Right renal pelvis (tissue), 4 donors: Measurements from ENCODE around the gene ZNF845. TPM values are rescaled to one million over a fixed set of nuclear protein-coding genes. Genes with fewer than 3 reads are reported as not detected.
A peak's percentile ranks its signal among the peaks of the same experiment; 100 is the strongest.
"Not testable (repeated sequence)": the region's sequence is repeated elsewhere in the genome, so short reads cannot be mapped to it uniquely, and the experiment has no call there.

Experiments
- DNase-seq, 4 donors: peaks; one replicate each; pipeline ENCODE4 v3.0.0-alpha.2; 2013; ENCODE audit warnings: low read depth in 4 of 4, low spot score in 3 of 4, missing footprints in 1 of 4
- polyA plus RNA-seq, 4 donors: library from polyadenylated mRNA; unstranded; fragments of 120-200 nt; gene quantifications; one replicate each; pipeline ENCODE4 v1.2.1, GENCODE V29; 2013; ENCODE audit not compliant: insufficient read length in 4 of 4

Gene ZNF845
- polyA plus RNA-seq: 10 to 100 TPM in 3 of 4 donors, 1 to 10 TPM in 1; 7.4 to 10.9 (median 10.3) TPM

DNA sequence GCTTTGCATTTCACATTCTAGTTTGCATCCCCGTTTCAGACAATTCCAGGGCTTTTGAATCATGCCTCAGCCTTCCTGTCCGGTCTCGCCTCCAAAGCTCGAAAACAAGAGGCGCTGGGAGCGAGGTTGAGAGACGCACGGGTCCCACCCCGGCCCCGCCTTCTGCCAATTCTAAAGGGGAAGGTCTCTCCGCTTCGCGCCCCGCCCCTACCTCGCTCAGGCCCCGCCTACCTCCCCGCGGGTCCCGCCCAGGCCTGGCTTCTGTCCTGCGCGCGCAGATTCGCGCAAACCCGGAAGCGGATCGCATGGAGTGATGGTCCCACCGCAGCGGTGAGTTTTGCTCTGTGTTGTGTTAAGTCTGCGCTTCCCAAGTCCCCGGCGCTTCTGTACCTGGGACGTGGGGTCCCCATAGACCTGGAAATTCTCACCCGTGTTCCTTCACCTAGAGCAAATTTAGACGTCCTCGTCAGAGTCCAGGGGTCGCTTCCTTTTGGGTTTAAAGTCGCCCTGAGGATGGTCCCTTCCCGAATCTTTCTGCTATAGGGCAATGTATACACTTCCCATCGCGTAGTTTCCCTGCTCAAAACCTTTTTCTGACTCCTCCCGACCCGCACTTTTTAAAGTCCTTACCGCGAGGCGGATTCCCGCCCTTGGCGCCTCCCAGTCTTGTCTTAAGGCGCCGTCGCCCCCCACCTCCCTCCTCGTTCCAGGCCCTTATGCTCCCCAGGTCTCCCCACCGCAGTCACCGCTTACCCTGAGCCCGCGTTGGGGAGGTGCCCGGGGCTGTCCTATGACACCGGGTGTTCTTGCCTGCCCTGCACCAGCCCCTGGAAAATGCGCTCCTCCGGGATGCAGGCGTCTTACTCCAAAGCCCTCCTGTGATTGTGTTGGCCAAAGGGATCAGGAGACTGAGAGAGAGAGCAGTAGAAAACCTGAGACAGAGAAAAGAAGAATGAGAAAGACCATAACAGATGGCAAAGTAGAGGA, at the start of gene ZNF845:
Gene ZNF845, plus strand, starts transcription at position 287 of the 987 bp plus-strand sequence. CDS start 7,559 bp downstream, outside the sequence.
- peak; percentile 77 to 86 (median 82) for DNase-seq

- DNase-seq: no peak
Measured at GRCh38 chr19:53285087-53285486, 48.5 kb upstream of the ZNF845 start.

GRCh38 chr19:53290758-53291549, 42.6 kb upstream of the ZNF845 start:
- no peak for DNase-seq

- DNase-seq: no peak
Measured at GRCh38 chr19:53294786-53295441, 38.6 kb upstream of the ZNF845 start.

DNA sequence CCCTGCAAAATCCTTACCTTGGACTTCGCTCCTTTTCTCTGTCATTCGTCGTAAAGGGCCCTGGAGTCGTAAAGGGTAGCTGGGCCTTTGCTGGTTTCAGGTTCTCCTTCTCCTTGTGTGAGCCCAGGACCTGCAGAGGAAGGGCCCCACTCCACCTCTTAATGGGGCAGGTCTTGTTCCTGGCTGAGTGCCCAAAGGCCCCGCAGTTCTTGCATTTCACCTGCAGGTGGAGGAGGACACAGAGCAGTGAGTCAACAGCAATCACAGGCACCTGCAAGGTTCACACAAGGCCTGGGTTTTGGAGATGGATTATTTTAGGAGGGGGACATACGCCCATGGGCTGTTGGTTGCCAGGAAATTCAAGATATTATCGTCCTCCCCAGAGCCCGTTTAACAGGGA, 32.2 kb upstream of the ZNF845 start:
- DNase-seq: not testable (repeated sequence)

DNA sequence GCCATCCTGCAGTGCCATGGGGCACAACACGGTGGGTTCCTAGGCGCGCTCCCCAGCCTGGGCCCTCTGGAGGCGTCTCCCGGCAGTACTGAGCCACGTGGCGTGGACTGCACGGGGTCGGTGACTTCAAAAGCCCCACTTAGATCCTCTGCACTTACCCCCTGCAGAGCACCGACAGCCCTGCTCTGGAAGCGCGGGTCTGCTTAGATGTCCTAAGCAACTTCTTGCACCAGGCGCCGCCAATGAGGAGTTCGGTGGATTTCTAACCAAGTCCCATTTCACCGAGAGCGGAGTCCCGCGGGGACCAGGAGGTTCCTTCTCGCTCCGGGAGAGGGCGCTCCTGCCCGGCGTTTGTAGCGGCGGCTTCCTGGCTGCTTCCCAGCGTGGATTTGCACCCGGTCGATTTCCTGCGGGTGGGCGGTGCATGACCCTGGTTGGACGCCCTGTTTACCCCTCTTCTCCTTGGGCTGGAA, 25.2 kb upstream of the ZNF845 start:
- peak in 2 of 4 donors; percentile 22 to 56 for DNase-seq

- no peak for DNase-seq
Measured at GRCh38 chr19:53311044-53311443, 22.5 kb upstream of the ZNF845 start.

DNA sequence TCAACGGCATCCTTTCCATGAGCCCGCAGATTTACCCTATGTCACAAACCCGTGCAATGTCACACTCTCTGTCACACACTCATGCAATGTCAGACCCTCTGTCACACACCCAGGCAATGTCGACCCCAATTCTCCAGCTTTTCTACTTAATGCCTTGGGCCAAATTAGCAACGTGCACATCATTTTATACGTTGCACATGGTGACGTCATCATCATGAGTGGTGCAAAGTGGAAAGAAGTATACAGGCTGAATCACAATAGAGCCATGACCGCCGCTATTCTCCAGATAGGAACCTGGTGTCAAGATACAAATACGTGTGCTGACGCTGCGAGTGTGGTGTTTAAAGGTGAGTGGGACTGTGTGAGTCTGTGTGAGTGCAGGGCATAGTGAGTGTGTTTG, 21.7 kb upstream of the ZNF845 start:
- no peak for DNase-seq

DNA sequence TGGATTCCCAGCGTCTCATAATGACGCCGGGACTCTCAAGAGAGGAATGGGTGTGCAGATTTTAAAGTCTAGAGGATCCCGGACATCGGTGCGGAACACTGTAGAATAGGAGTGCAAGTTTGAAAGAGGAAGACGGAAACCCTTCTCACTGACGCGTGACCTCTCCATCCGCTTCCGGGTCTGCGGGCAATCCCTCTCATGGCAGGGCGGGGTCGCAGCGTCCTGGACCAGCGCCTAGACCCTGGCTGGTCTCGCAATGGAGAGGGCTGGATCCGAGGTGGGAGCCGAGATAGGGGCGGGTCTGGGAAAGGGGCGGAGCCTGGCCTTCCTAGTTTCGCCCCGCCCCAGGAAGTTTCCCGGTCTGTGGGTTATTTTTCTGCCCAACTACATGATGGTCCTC, 4.6 kb upstream of the ZNF845 start:
- DNase-seq: peak in 1 of 4 donors; percentile 7

- no peak for DNase-seq
Measured at GRCh38 chr19:53332484-53332883, 1.1 kb upstream of the ZNF845 start.

- no peak for DNase-seq
Measured at GRCh38 chr19:53333066-53333462, 485 bp upstream of the ZNF845 start.

DNA sequence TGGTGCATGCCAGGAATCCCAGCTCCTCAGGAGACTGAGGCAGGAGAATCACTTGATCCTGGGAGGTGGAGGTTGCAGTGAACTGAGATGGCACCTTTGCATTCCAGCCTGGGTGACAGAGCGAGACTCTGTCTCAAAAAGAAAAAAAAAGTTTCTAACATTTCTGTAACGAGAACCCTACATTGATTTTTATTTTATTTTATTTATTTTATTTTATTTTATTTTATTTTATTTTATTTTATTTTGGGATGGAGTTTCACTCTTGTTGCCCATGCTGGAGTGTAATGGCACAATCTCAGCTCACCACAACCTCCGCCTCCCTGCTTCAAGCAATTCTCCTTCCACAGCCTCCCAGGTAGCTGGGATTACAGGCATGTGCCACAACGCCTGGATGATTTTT, 10.9 kb downstream of the ZNF845 start:
- DNase-seq: not testable (repeated sequence)

- no peak for DNase-seq
Measured at GRCh38 chr19:53355739-53356138, 22.2 kb downstream of the ZNF845 start.

GRCh38 chr19:53357821-53358581, 24.5 kb downstream of the ZNF845 start:
- DNase-seq: no peak

GRCh38 chr19:53360056-53360455, 26.5 kb downstream of the ZNF845 start:
- DNase-seq: not testable (repeated sequence)

- peak; percentile 59 to 70 (median 66) for DNase-seq
Measured at GRCh38 chr19:53365134-53365898, 31.8 kb downstream of the ZNF845 start, which contains the start of gene ZNF525. ZNF525 (plus strand) TSS chr19:53365705; CDS start chr19:53372282, 6,577 bp downstream.

DNA sequence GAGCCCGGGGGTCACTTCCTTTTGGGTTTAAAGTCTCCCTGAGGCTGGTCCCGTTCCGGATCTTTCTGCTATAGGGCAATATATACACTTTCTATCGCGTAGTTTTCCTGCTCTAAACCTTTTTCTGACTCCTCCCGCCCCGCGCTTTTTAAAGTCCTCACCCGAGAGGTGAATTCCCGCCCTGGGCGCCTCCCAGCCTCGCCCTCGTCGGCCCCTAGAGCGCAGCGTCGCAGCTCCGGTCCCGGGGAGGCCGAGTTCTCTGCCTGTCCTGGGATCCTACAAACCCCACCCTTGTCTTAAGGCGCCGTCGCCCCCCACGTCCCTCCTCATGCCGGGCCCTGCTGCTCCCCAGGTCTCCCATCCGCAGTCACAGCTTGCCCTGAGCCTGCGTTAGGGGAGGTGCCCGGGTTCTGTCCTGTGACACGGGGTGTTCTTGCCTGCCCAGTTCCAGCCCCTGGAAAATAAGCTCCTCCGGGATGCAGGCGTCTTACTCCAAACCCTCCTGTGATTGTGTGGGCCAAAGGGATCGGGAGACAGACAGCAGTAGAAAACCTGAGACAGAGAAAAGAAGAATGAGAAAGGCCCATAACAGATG, 32.4 kb downstream of the ZNF845 start:
- DNase-seq: no peak

DNA sequence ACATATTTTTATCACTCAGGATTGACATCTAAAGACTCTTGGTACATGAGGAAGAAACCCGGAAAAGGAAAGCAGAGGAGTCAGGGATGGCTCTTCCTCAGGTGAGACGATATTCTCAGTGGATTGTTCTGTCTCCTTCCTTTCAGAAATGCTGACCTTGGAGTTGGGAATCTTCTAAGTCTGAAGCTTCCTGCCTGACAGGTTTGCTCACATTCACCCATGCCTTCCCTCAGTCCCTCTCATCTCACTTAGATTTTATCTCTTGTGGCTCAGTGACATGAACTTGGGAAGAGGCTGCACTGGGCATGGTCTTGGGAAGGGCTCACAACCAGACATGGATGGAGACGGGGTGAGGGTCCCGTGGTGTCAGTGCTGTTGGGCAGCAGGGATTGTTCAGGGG, 38.6 kb downstream of the ZNF845 start:
- DNase-seq: no peak

DNA sequence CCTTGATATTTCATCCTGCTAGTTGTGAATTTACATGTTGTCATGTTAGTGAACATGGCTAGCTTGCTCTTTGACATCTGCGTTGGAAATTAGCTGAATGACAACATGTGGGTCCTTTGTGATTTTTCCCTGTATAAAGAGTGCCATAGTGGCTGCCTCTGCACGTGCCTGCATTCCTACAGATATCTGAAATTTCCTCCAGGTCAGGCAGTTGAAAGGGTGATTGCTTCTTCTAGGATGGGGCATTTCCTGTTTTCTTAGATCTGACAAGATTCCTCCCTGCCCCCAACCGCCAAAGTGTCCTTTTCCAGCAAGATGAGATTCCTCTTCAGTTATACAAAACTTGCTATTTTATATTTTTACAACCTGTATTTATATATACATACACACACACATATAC, 40.7 kb downstream of the ZNF845 start:
- no peak for DNase-seq
